GM12878 (cell line): ENCODE data around the gene CCL20. TPM values are rescaled to one million over a fixed set of nuclear protein-coding genes. Genes with fewer than 3 reads are reported as not detected.

Experiments
- BMI1 ChIP-seq: fragments of 450-650 bp; IDR thresholded peaks from 2 replicates; pipeline ENCODE4 v1.6.1; 2016; ENCODE audit warnings: mild to moderate bottlenecking, moderate library complexity, borderline replicate concordance
- CEBPB ChIP-seq, 2 experiments: fragments of 150-350 bp in 1 of 2; IDR thresholded peaks; 2 replicates each; pipeline ENCODE4 v1.6.1; 2012 to 2014; ENCODE audit warnings: low read depth in 2 of 2, low read length in 2 of 2, borderline replicate concordance in 1 of 2, inconsistent platforms in 1 of 2
- CEBPZ ChIP-seq: fragments of 150-350 bp; IDR thresholded peaks from 2 replicates; pipeline ENCODE4 v1.6.1; 2016; ENCODE audit warnings: low read depth, low read length
- GATAD2B ChIP-seq: fragments of 450-650 bp; conservative IDR thresholded peaks from 2 replicates; pipeline ENCODE4 v1.6.1; 2017; ENCODE audit warnings: low read depth, mild to moderate bottlenecking, moderate library complexity
- HDGF ChIP-seq: fragments of 450-650 bp; IDR thresholded peaks from 2 replicates; pipeline ENCODE4 v1.6.1; 2016; ENCODE audit warnings: antibody characterized with exemption
- IRF5 ChIP-seq: fragments of 450-650 bp; IDR thresholded peaks from 2 replicates; pipeline ENCODE4 v1.6.1; 2017; ENCODE audit warnings: borderline replicate concordance
- JUND ChIP-seq: IDR thresholded peaks from 2 replicates; pipeline ENCODE4 v1.6.1; 2012; ENCODE audit warnings: low read depth, mild to moderate bottlenecking, low read length, improper control_type of control experiment, moderate library complexity
- MEF2A ChIP-seq: IDR thresholded peaks from 2 replicates; pipeline ENCODE4 v1.6.1; 2011; ENCODE audit warnings: low read depth, mild to moderate bottlenecking, low read length, moderate library complexity; ENCODE audit not compliant: insufficient read depth
- MTA3 ChIP-seq: IDR thresholded peaks from 2 replicates; pipeline ENCODE4 v1.6.1; 2012; ENCODE audit warnings: low read length, inconsistent platforms, borderline replicate concordance
- NFIC ChIP-seq: IDR thresholded peaks from 2 replicates; pipeline ENCODE4 v1.6.1; 2012; ENCODE audit warnings: low read depth, mild to moderate bottlenecking, inconsistent platforms, low read length, moderate library complexity
- NRF1 ChIP-seq: conservative IDR thresholded peaks from 2 replicates; pipeline ENCODE4 v1.6.1; 2011; ENCODE audit warnings: mild to moderate bottlenecking, low read depth, low read length, improper control_type of control experiment
- PKNOX1 ChIP-seq: fragments of 450-650 bp; IDR thresholded peaks from 2 replicates; pipeline ENCODE4 v1.6.1; 2016; ENCODE audit warnings: mild to moderate bottlenecking
- TBL1XR1 ChIP-seq: IDR thresholded peaks from 2 replicates; pipeline ENCODE4 v1.6.1; 2012; ENCODE audit warnings: low read depth, low read length, improper control_type of control experiment
- ZBED1 ChIP-seq: IDR thresholded peaks from 2 replicates; pipeline ENCODE4 v1.6.1; 2016; ENCODE audit warnings: borderline replicate concordance
- polyA plus RNA-seq, 11 experiments: library from polyadenylated mRNA; depleted of rRNA in 4 of 11; unstranded in 6 of 11; stranded (reverse) in 5 of 11; fragments of >200 nt; fragmentation: Nextera tagmentation in 4 of 11; fragmentation: Illumina TruSeq in 1 of 11; extraction: Ambion mirVana in 4 of 11; extraction: Trizol in 1 of 11; gene quantifications; 1 replicate in 1 of 11; 2 replicates in 10 of 11; pipeline versions ENCODE4 v1.2.1 to v1.2.3, GENCODE V29; 2011 to 2016; ENCODE audit warnings: inconsistent platforms in 2 of 11, missing spikeins in 2 of 11, low read depth in 1 of 11
- total RNA-seq, 4 experiments: library from RNA; depleted of rRNA in 3 of 4; stranded (reverse); fragments of >200 nt in 3 of 4; fragmentation: Illumina TruSeq in 1 of 4; extraction: Trizol in 1 of 4; gene quantifications; 2 replicates each; pipeline versions ENCODE4 v1.2.1 to v1.2.3, GENCODE V29; 2013 to 2021
- TF ChIP-seq, protein P1 (sequence below): fragments of 450-650 bp; formaldehyde crosslinking; IDR thresholded peaks from 2 replicates; pipeline ENCODE4 v1.4.0; 2020; ENCODE audit warnings: mild to moderate bottlenecking, moderate library complexity
- TF ChIP-seq, protein P2 (sequence below): fragments of 450-650 bp; IDR thresholded peaks from 2 replicates; pipeline ENCODE4 v1.6.1; 2017; ENCODE audit warnings: mild to moderate bottlenecking, moderate library complexity

The CCL20 gene
- total and polyA plus RNA-seq, 10 of the 15 experiments (the other 5 are each of a cell fraction or from before 2014, with no cell fraction given), result 5.5 to 35.7 (median 15.6) TPM

GRCh38 chr2:227848586-227848985 is 34.9 kb downstream of the CCL20 start (continued):
- TF ChIP-seq NFIC (peak; percentile 90), GATAD2B (0 out of 2 replicates have a peak, but pooled peaks have one; percentile 19), ZBED1 (peak; percentile 68; the same call in 1 of the 2 replicates), TBL1XR1 (no peak), CEBPB (IDR thresholded peaks at IDR 0.05; ENCODE audit: borderline replicate concordance in 1 of 2, low read depth in 2 of 2, low read length in 2 of 2) (no peak), MTA3 (peak; percentile 59; the same call in 1 of the 2 replicates), IRF5 (no peak), CEBPZ (no peak), BMI1 (no peak), HDGF (no peak), NRF1 (no peak), JUND (no peak), MEF2A (0 out of 2 replicates have a peak, but pooled peaks have one; percentile 59), PKNOX1 (no peak)
- TF ChIP-seq, protein P1, sequence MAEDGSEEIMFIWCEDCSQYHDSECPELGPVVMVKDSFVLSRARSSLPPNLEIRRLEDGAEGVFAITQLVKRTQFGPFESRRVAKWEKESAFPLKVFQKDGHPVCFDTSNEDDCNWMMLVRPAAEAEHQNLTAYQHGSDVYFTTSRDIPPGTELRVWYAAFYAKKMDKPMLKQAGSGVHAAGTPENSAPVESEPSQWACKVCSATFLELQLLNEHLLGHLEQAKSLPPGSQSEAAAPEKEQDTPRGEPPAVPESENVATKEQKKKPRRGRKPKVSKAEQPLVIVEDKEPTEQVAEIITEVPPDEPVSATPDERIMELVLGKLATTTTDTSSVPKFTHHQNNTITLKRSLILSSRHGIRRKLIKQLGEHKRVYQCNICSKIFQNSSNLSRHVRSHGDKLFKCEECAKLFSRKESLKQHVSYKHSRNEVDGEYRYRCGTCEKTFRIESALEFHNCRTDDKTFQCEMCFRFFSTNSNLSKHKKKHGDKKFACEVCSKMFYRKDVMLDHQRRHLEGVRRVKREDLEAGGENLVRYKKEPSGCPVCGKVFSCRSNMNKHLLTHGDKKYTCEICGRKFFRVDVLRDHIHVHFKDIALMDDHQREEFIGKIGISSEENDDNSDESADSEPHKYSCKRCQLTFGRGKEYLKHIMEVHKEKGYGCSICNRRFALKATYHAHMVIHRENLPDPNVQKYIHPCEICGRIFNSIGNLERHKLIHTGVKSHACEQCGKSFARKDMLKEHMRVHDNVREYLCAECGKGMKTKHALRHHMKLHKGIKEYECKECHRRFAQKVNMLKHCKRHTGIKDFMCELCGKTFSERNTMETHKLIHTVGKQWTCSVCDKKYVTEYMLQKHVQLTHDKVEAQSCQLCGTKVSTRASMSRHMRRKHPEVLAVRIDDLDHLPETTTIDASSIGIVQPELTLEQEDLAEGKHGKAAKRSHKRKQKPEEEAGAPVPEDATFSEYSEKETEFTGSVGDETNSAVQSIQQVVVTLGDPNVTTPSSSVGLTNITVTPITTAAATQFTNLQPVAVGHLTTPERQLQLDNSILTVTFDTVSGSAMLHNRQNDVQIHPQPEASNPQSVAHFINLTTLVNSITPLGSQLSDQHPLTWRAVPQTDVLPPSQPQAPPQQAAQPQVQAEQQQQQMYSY, result no peak
- TF ChIP-seq, protein P2, sequence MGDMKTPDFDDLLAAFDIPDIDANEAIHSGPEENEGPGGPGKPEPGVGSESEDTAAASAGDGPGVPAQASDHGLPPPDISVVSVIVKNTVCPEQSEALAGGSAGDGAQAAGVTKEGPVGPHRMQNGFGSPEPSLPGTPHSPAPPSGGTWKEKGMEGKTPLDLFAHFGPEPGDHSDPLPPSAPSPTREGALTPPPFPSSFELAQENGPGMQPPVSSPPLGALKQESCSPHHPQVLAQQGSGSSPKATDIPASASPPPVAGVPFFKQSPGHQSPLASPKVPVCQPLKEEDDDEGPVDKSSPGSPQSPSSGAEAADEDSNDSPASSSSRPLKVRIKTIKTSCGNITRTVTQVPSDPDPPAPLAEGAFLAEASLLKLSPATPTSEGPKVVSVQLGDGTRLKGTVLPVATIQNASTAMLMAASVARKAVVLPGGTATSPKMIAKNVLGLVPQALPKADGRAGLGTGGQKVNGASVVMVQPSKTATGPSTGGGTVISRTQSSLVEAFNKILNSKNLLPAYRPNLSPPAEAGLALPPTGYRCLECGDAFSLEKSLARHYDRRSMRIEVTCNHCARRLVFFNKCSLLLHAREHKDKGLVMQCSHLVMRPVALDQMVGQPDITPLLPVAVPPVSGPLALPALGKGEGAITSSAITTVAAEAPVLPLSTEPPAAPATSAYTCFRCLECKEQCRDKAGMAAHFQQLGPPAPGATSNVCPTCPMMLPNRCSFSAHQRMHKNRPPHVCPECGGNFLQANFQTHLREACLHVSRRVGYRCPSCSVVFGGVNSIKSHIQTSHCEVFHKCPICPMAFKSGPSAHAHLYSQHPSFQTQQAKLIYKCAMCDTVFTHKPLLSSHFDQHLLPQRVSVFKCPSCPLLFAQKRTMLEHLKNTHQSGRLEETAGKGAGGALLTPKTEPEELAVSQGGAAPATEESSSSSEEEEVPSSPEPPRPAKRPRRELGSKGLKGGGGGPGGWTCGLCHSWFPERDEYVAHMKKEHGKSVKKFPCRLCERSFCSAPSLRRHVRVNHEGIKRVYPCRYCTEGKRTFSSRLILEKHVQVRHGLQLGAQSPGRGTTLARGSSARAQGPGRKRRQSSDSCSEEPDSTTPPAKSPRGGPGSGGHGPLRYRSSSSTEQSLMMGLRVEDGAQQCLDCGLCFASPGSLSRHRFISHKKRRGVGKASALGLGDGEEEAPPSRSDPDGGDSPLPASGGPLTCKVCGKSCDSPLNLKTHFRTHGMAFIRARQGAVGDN, result peak; percentile 62
